Measurements from ENCODE around the gene UBAP1L. TPM values are rescaled to one million over a fixed set of nuclear protein-coding genes. Genes with fewer than 3 reads are reported as not detected.

UBAP1L gene
- total and polyA plus RNA-seq, 2 of the 4 experiments (the other 2 are of a cell fraction), result 0.36 to 1.1 TPM

DNA sequence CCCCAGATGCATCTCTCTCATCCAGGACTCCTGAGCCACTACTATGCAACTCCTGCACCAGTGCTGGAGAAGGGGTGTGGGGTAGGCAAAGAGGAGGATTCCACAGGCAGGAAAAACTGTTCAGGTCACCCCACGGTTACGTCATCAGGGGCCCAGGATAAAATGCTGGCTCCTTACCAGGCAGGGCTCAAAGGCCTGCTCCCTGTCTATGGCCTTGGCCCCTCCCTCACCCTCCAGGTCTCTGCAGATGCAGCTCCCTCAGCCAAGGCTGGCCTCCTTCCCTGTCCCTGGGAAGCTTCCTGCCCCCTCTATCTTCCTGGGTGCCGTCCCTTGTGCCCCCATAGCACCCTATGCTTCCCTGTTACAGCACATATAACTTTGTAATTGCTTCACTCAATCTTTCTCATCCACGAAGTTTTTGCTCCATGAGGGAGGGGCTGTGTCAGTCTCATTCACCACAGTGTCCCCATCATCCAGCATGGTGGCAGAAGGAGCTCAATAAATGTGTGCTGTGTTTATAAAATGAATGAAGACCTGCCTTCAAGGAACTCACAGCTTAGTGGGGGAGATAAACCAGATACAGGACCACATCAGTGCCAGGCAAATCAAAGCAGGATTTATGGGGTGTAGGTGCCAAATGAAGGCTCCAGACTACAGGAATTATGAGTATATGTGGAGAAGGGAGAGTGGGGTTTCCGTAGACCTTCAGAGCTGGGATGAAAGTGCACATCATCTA lies 19.8 kb downstream of the UBAP1L start:
- in situ Hi-C loops (cut with MboI; ENCODE audit: low sequenced_read_pairs), result no loop called here
- no peak overlapping the region for H3K14ac ChIP-seq (replicated peaks; ENCODE audit: low read depth, low read length)
- dilution Hi-C loops (cut with HindIII; ENCODE audit: low sequenced_read_pairs, unreplicated experiment), result no loop called here
- H3K23ac ChIP-seq (ENCODE audit: low read depth, low read length), result no peak overlapping the region
- ChIA-PET CTCF (no interaction called here), POLR2A (ENCODE audit: unreplicated experiment) (no interaction called here)
- H4K8ac ChIP-seq (ENCODE audit: low read depth in 2 of 2, low read length in 2 of 2), result no peak overlapping the region
- BruUV-seq (replicated peaks), result no TSS peak
- TF ChIP-seq, protein P1, sequence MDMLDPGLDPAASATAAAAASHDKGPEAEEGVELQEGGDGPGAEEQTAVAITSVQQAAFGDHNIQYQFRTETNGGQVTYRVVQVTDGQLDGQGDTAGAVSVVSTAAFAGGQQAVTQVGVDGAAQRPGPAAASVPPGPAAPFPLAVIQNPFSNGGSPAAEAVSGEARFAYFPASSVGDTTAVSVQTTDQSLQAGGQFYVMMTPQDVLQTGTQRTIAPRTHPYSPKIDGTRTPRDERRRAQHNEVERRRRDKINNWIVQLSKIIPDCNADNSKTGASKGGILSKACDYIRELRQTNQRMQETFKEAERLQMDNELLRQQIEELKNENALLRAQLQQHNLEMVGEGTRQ (IDR thresholded peaks at IDR 0.05; ENCODE audit: low read depth, low read length), result no peak
- TF ChIP-seq RCOR1 (IDR thresholded peaks at IDR 0.05; ENCODE audit: insufficient replicate concordance, low read length), result no peak
- TF ChIP-seq CEBPB (IDR thresholded peaks at IDR 0.05; ENCODE audit: low read depth, low read length), result no peak
- no peak for TF ChIP-seq MAZ (IDR thresholded peaks at IDR 0.05; ENCODE audit: borderline replicate concordance, low read depth, low read length)
- no peak for TF ChIP-seq MAFK (IDR thresholded peaks at IDR 0.05; ENCODE audit: low read depth, low read length)
- TF ChIP-seq RFX5 (IDR thresholded peaks at IDR 0.05; ENCODE audit: low read depth, low read length), result no peak
- TF ChIP-seq CHD1 (IDR thresholded peaks at IDR 0.05; ENCODE audit: low read depth, low read length), result no peak
- TF ChIP-seq POLR2A (IDR thresholded peaks at IDR 0.05; ENCODE audit: low read depth, low read length), result no peak
- TF ChIP-seq BHLHE40 (IDR thresholded peaks at IDR 0.05; ENCODE audit: low read depth, low read length), result no peak
- TF ChIP-seq, protein P2, sequence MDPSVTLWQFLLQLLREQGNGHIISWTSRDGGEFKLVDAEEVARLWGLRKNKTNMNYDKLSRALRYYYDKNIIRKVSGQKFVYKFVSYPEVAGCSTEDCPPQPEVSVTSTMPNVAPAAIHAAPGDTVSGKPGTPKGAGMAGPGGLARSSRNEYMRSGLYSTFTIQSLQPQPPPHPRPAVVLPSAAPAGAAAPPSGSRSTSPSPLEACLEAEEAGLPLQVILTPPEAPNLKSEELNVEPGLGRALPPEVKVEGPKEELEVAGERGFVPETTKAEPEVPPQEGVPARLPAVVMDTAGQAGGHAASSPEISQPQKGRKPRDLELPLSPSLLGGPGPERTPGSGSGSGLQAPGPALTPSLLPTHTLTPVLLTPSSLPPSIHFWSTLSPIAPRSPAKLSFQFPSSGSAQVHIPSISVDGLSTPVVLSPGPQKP (IDR thresholded peaks at IDR 0.05; ENCODE audit: borderline replicate concordance, low read depth, low read length), result no peak
- no peak for TF ChIP-seq NFE2L2 (IDR thresholded peaks at IDR 0.05; ENCODE audit: low read depth, low read length)
- TF ChIP-seq, protein P3, sequence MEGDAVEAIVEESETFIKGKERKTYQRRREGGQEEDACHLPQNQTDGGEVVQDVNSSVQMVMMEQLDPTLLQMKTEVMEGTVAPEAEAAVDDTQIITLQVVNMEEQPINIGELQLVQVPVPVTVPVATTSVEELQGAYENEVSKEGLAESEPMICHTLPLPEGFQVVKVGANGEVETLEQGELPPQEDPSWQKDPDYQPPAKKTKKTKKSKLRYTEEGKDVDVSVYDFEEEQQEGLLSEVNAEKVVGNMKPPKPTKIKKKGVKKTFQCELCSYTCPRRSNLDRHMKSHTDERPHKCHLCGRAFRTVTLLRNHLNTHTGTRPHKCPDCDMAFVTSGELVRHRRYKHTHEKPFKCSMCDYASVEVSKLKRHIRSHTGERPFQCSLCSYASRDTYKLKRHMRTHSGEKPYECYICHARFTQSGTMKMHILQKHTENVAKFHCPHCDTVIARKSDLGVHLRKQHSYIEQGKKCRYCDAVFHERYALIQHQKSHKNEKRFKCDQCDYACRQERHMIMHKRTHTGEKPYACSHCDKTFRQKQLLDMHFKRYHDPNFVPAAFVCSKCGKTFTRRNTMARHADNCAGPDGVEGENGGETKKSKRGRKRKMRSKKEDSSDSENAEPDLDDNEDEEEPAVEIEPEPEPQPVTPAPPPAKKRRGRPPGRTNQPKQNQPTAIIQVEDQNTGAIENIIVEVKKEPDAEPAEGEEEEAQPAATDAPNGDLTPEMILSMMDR (conservative IDR thresholded peaks at IDR 0.05; ENCODE audit: low read depth, low read length), result no peak
- H3K9me3 ChIP-seq (ENCODE audit: control insufficient read depth, insufficient read depth, low read length), result no peaks in the 10 kb centered on the region
- H3K9ac ChIP-seq (ENCODE audit: low read depth, low read length), result no peak overlapping the region
- no peaks in the 10 kb centered on the region for H3K79me1 ChIP-seq (ENCODE audit: low read depth in 1 of 2, low read length in 2 of 2)
- no peak overlapping the region for H3K27ac ChIP-seq (ENCODE audit: insufficient read depth, low read length)
- no peak overlapping the region for H2AK9ac ChIP-seq (replicated peaks; ENCODE audit: low read depth, low read length, poor library complexity)
- no peak overlapping the region for H2AFZ ChIP-seq (replicated peaks; ENCODE audit: low read length, poor library complexity)
- no peak overlapping the region for H3K4me3 ChIP-seq (ENCODE audit: insufficient read depth, low read depth, low read length)
- no peak overlapping the region for H2AK5ac ChIP-seq (ENCODE audit: low read depth, low read length)
- H3K56ac ChIP-seq (ENCODE audit: extremely low read depth, insufficient read depth, low read length), result no peak overlapping the region
- no peak overlapping the region for H4K91ac ChIP-seq (ENCODE audit: insufficient read depth, low read depth, low read length)
- peaks cover 20% of the 10 kb centered on the region for H3K36me3 ChIP-seq (ENCODE audit: control insufficient read depth, insufficient read depth, low read length)
- no peak overlapping the region for H2BK15ac ChIP-seq (ENCODE audit: low read depth, low read length)
- intact Hi-C loops (cut with micrococcal nuclease), result no loop called here
- H2BK5ac ChIP-seq (ENCODE audit: low read depth, low read length, poor library complexity, severe bottlenecking), result no peak overlapping the region
- H3K27me3 ChIP-seq (ENCODE audit: control insufficient read depth, insufficient read depth, low read length), result no peaks in the 10 kb centered on the region
- H3K4ac ChIP-seq (ENCODE audit: low read depth, low read length), result no peak overlapping the region
- no peak overlapping the region for H2BK20ac ChIP-seq (ENCODE audit: low read depth, low read length)
- no peak overlapping the region for H2BK120ac ChIP-seq (ENCODE audit: low read depth, low read length)
- no peak for DNase-seq
- WGBS, 2 experiments (ENCODE audit: extremely low coverage in 2 of 2, insufficient read length in 1 of 2), result no CpG with 5 or more reads among the region's 5 CpGs
- peaks cover 10% of the 10 kb centered on the region for H3K4me1 ChIP-seq (ENCODE audit: control insufficient read depth, insufficient read depth, low read length)
- no peaks in the 10 kb centered on the region for H3K9me1 ChIP-seq (ENCODE audit: insufficient read depth, low read length)
- no peak overlapping the region for H3K18ac ChIP-seq (ENCODE audit: low read depth, low read length)
- ATAC-seq (ENCODE audit: low read depth), result no peak; the same call in 1 of the 2 replicates
- H3K4me2 ChIP-seq (ENCODE audit: low read depth, low read length), result no peak overlapping the region
- no peak overlapping the region for H4K5ac ChIP-seq (ENCODE audit: low read depth, low read length)
- H4K20me1 ChIP-seq (ENCODE audit: insufficient read depth, low read length), result no peaks in the 10 kb centered on the region; the same call in 1 of the 2 replicates
